Dermis lymphatic vessel endothelial cell (primary cell): ENCODE measurements around the gene SDK2. TPM values are rescaled to one million over a fixed set of nuclear protein-coding genes. Genes with fewer than 3 reads are reported as not detected.

Experiments
- total RNA-seq: library from RNA; depleted of rRNA; stranded (reverse); fragments of >200 nt; gene quantifications from 2 replicates; pipeline ENCODE4 v1.2.1, GENCODE V29; 2014

The SDK2 gene, protein sequence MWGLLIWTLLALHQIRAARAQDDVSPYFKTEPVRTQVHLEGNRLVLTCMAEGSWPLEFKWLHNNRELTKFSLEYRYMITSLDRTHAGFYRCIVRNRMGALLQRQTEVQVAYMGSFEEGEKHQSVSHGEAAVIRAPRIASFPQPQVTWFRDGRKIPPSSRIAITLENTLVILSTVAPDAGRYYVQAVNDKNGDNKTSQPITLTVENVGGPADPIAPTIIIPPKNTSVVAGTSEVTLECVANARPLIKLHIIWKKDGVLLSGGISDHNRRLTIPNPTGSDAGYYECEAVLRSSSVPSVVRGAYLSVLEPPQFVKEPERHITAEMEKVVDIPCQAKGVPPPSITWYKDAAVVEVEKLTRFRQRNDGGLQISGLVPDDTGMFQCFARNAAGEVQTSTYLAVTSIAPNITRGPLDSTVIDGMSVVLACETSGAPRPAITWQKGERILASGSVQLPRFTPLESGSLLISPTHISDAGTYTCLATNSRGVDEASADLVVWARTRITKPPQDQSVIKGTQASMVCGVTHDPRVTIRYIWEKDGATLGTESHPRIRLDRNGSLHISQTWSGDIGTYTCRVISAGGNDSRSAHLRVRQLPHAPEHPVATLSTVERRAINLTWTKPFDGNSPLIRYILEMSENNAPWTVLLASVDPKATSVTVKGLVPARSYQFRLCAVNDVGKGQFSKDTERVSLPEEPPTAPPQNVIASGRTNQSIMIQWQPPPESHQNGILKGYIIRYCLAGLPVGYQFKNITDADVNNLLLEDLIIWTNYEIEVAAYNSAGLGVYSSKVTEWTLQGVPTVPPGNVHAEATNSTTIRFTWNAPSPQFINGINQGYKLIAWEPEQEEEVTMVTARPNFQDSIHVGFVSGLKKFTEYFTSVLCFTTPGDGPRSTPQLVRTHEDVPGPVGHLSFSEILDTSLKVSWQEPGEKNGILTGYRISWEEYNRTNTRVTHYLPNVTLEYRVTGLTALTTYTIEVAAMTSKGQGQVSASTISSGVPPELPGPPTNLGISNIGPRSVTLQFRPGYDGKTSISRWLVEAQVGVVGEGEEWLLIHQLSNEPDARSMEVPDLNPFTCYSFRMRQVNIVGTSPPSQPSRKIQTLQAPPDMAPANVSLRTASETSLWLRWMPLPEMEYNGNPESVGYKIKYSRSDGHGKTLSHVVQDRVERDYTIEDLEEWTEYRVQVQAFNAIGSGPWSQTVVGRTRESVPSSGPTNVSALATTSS (N-terminal part only)
- total RNA-seq, result not detected in 2 replicates

DNA sequence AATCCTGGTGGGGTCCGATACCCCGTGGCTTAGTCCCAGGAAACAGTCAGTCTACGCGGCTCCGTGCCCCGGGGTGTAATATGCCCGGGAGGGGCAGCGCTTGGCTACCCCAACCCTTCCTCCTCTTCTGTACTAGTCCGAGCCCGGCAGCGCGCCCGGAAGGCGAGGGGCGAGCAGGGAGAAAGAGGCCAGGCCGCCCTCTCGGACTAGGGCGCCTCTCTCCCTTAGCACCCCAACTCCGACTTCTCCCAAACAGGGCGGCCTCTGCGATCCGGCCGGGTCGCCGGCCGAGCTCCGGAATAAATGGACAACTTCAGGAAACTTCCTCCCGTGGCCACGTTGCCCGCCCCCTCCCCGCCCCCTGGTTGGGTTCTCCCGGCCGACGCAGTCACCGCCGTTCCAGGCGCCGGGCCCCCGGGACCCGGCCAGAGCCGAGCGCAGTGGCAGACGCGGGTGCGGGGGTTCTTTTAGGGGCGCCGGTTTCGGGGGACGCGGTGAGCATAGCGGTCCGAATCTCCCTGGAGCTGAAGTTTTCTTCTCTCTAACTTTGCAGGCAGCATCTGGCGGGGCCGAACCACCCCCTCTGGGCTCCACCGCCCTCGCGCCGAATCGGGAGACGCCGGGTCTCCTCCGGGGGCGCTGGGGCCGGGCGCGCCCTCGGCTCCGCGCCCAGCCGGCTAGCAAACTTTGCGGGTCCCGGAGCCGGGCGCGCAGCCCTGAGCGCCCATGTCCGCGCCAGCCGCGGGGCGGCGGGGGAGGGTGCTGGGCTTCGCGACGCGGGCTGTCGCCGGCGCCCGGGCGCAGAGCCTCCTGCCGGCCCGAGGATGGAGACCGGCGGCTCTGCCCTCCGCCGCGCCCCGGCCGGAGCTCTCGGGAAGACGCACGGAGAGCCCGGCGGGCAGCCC, at the start of gene SDK2:
TSS of gene SDK2 (minus strand) at position 301 of the 905 bp plus-strand sequence. CDS start 357 bp downstream, outside the sequence.

DNA sequence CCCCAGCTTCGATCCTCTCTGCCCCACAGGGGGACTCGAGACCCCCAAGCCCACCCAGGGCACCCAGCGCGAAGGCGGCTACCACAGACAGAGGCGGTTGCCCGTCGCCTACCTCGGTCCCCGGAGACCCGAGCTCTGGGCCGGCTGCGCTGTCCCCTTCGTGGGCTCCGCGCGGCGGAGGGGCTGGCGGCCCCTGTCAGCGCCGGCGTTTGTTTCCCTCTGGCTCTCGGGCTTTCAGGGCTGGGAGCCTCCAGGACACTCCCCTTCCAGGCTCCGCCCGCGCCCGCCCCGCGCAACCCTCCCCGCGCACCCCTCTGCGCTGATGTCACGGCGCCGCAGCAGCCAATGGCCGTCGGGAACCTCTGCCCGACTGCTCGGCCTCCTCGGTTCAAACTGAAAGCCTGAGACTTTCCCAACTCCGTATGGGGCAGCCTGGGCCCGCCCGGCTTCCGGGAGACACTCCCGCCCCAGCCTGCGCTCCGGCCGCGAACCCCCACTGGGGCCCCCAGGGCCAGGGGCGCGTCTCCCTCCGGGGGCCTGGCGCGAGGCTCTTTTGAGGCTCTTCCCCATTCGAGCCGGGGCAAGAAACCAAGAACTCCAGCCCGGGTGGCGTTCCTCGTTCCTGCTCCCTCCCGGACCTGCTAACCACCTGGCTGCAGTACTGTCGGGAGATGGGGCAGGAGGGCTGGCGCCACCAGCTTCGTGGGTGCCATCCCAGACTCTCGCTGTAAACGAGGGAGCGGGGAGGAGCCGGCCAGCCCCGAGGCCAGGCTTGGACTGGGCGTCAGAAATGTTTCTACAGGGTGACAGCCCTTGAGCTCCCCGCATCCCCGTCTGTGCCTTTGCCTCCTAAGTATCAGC, 332.2 kb downstream of the SDK2 start, which contains the start of gene CDC42EP4:
TSS of gene CDC42EP4 (minus strand) at position 221 of the 861 bp plus-strand sequence. CDS start 25,501 bp downstream, outside the sequence.

